ENCODE measurements around the gene BCAN.

DNA sequence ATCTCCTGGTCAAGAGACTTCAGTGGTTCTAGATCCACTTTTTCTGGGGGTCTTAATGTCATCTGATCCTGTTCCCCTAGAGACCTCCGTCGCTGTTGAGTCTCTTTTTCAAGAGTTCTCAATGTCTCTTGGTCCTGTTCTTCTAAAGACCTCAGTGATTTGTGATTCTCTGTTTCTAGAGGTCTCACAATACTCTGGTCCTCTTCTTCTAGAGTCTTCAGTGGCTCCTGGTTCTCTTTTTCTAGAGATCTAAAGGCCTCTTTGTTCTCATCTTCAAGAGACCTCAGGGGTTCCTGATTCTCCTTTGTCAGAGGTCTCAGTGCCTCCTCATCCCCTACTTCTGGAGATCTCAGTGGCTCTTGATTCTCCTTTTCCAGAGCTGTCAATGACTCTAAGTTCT, 29.9 kb downstream of the BCAN start:
- TF ChIP-seq, protein P1, sequence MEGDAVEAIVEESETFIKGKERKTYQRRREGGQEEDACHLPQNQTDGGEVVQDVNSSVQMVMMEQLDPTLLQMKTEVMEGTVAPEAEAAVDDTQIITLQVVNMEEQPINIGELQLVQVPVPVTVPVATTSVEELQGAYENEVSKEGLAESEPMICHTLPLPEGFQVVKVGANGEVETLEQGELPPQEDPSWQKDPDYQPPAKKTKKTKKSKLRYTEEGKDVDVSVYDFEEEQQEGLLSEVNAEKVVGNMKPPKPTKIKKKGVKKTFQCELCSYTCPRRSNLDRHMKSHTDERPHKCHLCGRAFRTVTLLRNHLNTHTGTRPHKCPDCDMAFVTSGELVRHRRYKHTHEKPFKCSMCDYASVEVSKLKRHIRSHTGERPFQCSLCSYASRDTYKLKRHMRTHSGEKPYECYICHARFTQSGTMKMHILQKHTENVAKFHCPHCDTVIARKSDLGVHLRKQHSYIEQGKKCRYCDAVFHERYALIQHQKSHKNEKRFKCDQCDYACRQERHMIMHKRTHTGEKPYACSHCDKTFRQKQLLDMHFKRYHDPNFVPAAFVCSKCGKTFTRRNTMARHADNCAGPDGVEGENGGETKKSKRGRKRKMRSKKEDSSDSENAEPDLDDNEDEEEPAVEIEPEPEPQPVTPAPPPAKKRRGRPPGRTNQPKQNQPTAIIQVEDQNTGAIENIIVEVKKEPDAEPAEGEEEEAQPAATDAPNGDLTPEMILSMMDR (IDR thresholded peaks at IDR 0.05): no peak
- TF ChIP-seq POLR2A (IDR thresholded peaks at IDR 0.05) (no peak), EP300 (IDR thresholded peaks at IDR 0.05) (no peak)
